Measurements from ENCODE around the gene ACAA2.
"Not testable (repeated sequence)": the region's sequence is repeated elsewhere in the genome, so short reads cannot be mapped to it uniquely, and the experiment has no call there.

Gene ACAA2

DNA sequence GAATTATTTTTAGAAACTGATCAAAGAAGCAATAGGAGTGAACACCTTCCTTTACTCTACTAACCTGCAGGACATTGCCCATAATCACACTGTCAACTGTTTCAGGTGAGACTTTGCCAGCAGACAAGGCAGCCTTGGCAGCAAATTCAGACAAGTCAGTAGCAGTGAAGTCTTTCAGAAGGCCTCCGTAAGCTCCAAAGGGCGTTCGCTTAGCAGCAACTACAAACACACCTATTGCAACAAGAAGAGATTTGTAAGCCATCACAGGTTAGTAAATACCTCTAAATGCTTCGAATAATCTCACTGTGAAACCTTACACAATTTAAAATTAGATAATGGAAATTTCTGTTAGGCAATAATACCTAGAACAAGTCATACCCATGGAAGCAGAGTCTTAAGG, 10.7 kb downstream of the ACAA2 start:
- H3K27ac ChIP-seq (ENCODE audit: low read length), result no peak overlapping the region
- peaks cover 2% of the 10 kb centered on the region for H3K9me3 ChIP-seq (ENCODE audit: insufficient read depth, low read length, severe bottlenecking)
- H3K27me3 ChIP-seq (ENCODE audit: insufficient read depth, low read length, poor library complexity), result no peaks in the 10 kb centered on the region
- no peak overlapping the region for H3K4me2 ChIP-seq (ENCODE audit: insufficient read depth, low read length)
- no peak overlapping the region for H3K9ac ChIP-seq (ENCODE audit: low read depth, low read length)
- H3K79me2 ChIP-seq (ENCODE audit: insufficient read depth, low read length), result no peaks in the 10 kb centered on the region
- no peaks in the 10 kb centered on the region for H4K20me1 ChIP-seq (ENCODE audit: insufficient read depth, low read length)
- H3K36me3 ChIP-seq (ENCODE audit: insufficient read depth, low read length), result no peaks in the 10 kb centered on the region
- DNase-seq (no peak), ATAC-seq (ENCODE audit: insufficient read depth, low read depth) (no peak)
- H3K4me1 ChIP-seq (ENCODE audit: insufficient read depth, low read length), result no peaks in the 10 kb centered on the region
- no peak overlapping the region for H3K4me3 ChIP-seq (ENCODE audit: low read depth in 1 of 2, low read length in 2 of 2)
- TF ChIP-seq EZH2 (IDR thresholded peaks at IDR 0.05; ENCODE audit: borderline replicate concordance, low read depth, low read length, severe bottlenecking), result no peak
- TF ChIP-seq, protein P1, sequence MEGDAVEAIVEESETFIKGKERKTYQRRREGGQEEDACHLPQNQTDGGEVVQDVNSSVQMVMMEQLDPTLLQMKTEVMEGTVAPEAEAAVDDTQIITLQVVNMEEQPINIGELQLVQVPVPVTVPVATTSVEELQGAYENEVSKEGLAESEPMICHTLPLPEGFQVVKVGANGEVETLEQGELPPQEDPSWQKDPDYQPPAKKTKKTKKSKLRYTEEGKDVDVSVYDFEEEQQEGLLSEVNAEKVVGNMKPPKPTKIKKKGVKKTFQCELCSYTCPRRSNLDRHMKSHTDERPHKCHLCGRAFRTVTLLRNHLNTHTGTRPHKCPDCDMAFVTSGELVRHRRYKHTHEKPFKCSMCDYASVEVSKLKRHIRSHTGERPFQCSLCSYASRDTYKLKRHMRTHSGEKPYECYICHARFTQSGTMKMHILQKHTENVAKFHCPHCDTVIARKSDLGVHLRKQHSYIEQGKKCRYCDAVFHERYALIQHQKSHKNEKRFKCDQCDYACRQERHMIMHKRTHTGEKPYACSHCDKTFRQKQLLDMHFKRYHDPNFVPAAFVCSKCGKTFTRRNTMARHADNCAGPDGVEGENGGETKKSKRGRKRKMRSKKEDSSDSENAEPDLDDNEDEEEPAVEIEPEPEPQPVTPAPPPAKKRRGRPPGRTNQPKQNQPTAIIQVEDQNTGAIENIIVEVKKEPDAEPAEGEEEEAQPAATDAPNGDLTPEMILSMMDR (IDR thresholded peaks at IDR 0.05; ENCODE audit: borderline replicate concordance, extremely low read depth, low read length, poor library complexity, severe bottlenecking), result no peak
- H2AFZ ChIP-seq (ENCODE audit: low read depth, low read length), result no peak overlapping the region

DNA sequence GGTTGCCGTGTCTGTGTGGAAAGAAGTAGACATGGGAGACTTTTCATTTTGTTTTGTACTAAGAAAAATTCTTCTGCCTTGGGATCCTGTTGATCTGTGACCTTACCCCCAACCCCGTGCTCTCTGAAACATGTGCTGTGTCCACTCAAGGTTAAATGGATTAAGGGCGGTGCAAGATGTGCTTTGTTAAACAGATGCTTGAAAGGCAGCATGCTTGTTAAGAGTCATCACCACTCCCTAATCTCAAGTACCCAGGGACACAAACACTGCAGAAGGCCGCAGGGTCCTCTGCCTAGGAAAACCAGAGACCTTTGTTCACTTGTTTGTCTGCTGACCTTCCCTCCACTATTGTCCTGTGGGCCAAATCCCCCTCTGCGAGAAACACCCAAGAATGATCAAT, 12.8 kb downstream of the ACAA2 start:
- not testable (repeated sequence) for H3K4me1 ChIP-seq (ENCODE audit: insufficient read depth, low read length); ATAC-seq (ENCODE audit: insufficient read depth, low read depth); H3K79me2 ChIP-seq (ENCODE audit: insufficient read depth, low read length); H3K36me3 ChIP-seq (ENCODE audit: insufficient read depth, low read length); H3K4me2 ChIP-seq (ENCODE audit: insufficient read depth, low read length); H3K27ac ChIP-seq (ENCODE audit: low read length); H2AFZ ChIP-seq (ENCODE audit: low read depth, low read length); H4K20me1 ChIP-seq (ENCODE audit: insufficient read depth, low read length); H3K9ac ChIP-seq (ENCODE audit: low read depth, low read length); DNase-seq; H3K4me3 ChIP-seq (ENCODE audit: low read depth in 1 of 2, low read length in 2 of 2); H3K27me3 ChIP-seq (ENCODE audit: insufficient read depth, low read length, poor library complexity); H3K9me3 ChIP-seq (ENCODE audit: insufficient read depth, low read length, severe bottlenecking)

DNA sequence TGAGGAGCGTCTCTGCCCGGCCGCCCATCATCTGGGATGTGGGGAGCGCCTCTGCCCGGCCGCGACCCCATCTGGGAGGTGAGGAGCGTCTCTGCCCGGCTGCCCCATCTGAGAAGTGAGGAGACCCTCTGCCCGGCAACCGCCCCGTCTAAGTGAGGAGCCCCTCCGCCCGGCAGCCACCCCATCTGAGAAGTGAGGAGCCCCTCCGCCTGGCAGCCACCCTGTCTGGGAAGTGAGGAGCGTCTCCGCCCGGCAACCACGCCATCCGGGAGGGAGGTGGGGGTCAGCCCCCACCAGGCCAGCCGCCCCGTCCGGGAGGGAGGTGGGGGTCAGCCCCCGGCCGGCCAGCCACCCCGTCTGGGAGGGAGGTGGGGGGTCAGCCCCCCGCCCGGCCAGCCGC, 13.5 kb downstream of the ACAA2 start:
- H3K36me3 ChIP-seq (ENCODE audit: insufficient read depth, low read length); H2AFZ ChIP-seq (ENCODE audit: low read depth, low read length); ATAC-seq (ENCODE audit: insufficient read depth, low read depth); H3K4me1 ChIP-seq (ENCODE audit: insufficient read depth, low read length); DNase-seq; H3K79me2 ChIP-seq (ENCODE audit: insufficient read depth, low read length); H3K27ac ChIP-seq (ENCODE audit: low read length); H3K9ac ChIP-seq (ENCODE audit: low read depth, low read length); H3K4me2 ChIP-seq (ENCODE audit: insufficient read depth, low read length); H3K27me3 ChIP-seq (ENCODE audit: insufficient read depth, low read length, poor library complexity); H3K9me3 ChIP-seq (ENCODE audit: insufficient read depth, low read length, severe bottlenecking); H3K4me3 ChIP-seq (ENCODE audit: low read depth in 1 of 2, low read length in 2 of 2); H4K20me1 ChIP-seq (ENCODE audit: insufficient read depth, low read length): not testable (repeated sequence)

DNA sequence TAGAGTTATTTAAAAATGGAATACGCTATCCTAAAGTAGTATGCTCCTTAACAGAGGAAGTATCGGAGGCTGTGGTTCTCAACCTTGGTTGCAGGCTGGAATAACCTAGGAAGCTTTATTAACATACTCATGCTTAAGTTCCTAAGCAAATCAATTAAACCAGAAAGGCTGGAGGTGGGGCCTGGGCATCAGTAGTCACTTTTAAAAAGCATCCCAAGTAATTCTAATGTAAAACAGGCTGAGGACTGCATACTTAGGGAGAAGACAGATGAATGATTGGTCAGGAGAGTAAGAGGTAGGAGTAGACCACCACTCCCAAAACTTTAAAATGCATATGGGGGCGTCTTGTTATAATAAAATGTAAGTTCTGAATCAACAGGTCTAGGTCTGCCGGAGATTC, 15.3 kb downstream of the ACAA2 start:
- H3K27ac ChIP-seq (ENCODE audit: low read length), result no peak overlapping the region
- H3K36me3 ChIP-seq (ENCODE audit: insufficient read depth, low read length), result no peaks in the 10 kb centered on the region
- no peak for ATAC-seq (ENCODE audit: insufficient read depth, low read depth)

More for the DNA sequence above, 15.3 kb downstream of the ACAA2 start:
- H3K4me1 ChIP-seq (ENCODE audit: insufficient read depth, low read length), result no peaks in the 10 kb centered on the region
- TF ChIP-seq EZH2 (IDR thresholded peaks at IDR 0.05; ENCODE audit: borderline replicate concordance, low read depth, low read length, severe bottlenecking), result no peak
- TF ChIP-seq, protein P1 (IDR thresholded peaks at IDR 0.05; ENCODE audit: borderline replicate concordance, extremely low read depth, low read length, poor library complexity, severe bottlenecking), result no peak
- H2AFZ ChIP-seq (ENCODE audit: low read depth, low read length), result no peak overlapping the region
- no peaks in the 10 kb centered on the region for H3K9me3 ChIP-seq (ENCODE audit: insufficient read depth, low read length, severe bottlenecking)
- no peaks in the 10 kb centered on the region for H3K27me3 ChIP-seq (ENCODE audit: insufficient read depth, low read length, poor library complexity)
- H3K4me3 ChIP-seq (ENCODE audit: low read depth in 1 of 2, low read length in 2 of 2), result no peak overlapping the region
- no peak for DNase-seq
- no peak overlapping the region for H3K9ac ChIP-seq (ENCODE audit: low read depth, low read length)
- no peaks in the 10 kb centered on the region for H3K79me2 ChIP-seq (ENCODE audit: insufficient read depth, low read length)
- no peak overlapping the region for H3K4me2 ChIP-seq (ENCODE audit: insufficient read depth, low read length)
- H4K20me1 ChIP-seq (ENCODE audit: insufficient read depth, low read length), result no peaks in the 10 kb centered on the region
